Measurements from ENCODE around the gene CLTRN. TPM values are rescaled to one million over a fixed set of nuclear protein-coding genes. Genes with fewer than 3 reads are reported as not detected.

CLTRN gene, protein sequence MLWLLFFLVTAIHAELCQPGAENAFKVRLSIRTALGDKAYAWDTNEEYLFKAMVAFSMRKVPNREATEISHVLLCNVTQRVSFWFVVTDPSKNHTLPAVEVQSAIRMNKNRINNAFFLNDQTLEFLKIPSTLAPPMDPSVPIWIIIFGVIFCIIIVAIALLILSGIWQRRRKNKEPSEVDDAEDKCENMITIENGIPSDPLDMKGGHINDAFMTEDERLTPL
- total RNA-seq = 0.13 and 0.36 TPM in 2 replicates

DNA sequence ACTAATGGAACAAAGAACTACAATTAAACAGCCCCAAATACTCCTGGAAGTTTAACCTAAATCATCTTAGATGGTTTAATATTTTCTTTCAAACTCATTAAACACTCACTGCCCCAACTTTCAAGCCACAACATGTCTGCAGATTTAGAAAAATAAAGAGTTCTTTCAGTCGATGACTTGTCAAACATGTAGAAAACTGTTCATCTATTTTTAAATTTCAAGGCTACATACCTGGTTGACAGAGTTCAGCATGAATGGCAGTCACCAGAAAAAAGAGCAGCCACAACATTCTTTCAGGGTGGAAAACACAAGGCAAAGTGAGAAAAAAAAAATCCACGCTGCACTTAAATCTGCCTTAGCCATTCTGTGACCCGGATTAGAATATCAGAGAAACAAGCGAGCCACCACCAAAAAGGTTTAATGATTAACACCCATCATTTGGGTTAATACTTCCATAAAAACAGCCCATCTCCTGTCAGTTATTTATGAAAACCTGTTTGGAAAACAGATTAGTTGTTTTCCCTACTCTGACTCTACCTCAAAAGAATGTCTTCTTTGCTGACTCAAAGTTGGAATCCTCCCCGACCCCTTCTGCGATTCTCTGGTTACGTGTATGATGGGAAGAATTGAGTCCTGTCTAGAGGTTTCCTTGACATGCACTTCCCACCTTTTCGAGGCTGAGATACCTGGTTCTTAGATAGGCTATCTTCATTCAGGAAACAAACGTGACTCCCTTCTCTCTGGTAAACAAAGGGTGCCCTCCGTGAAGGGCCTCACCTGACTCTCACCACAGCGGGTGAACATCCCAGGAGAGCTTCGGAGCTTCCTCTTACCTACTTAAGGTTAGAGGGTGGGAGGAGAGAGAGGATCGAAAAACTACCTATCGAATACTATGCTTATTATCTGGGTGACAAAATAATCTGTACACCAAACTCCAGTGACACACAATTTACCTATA is at the start of gene CLTRN:
TSS of gene CLTRN (minus strand) at position 319 of the 958 bp plus-strand sequence. CDS start at position 289, 30 bp downstream.

DNA sequence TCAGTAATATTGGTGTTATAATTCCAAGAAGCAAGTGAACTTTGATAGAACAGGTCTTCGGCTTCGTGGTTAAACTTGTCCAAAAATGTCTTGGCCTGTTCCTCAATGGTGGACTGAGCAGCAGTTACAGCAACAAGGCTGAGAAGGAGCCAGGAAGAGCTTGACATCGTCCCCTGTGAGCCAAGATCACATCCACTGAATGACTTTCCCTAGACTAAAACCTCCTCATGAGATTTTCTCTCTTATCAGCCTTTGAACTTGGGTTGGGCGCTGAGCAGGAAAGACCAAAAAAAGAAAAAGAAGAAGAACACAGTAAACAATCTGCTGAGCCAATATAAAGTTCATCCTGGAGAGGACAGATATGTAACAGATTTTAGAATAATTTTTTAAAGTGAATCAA is 63.9 kb downstream of the CLTRN start, which contains the start of gene ACE2:
TSS of gene ACE2 (minus strand) at position 216 of the 400 bp plus-strand sequence. CDS start at position 167, 49 bp downstream.

Other genes starting within 250 kb of the CLTRN start
- 14.0 and 14.1 TPM in 2 replicates for gene PIR, start 171.5 kb downstream of the CLTRN start, total RNA-seq
- gene BMX, start 164.0 kb downstream of the CLTRN start, total RNA-seq = 0.33 and 0.76 TPM in 2 replicates
- 0.20 and 0.23 TPM in 2 replicates for gene ACE2, start 63.8 kb downstream of the CLTRN start, total RNA-seq
- 12.1 TPM in 2 replicates for gene CA5B, start 73.5 kb upstream of the CLTRN start, total RNA-seq
- gene ZRSR2, start 125.7 kb upstream of the CLTRN start, total RNA-seq = 2.6 and 2.7 TPM in 2 replicates
- gene AP1S2, start 190.0 kb upstream of the CLTRN start, total RNA-seq = 29.9 and 53.0 TPM in 2 replicates

Data from smooth muscle cell of the pulmonary artery (primary cell).